NCI-H82 treated with DMSO at 0.1 percent for 48 hours (cell line): ENCODE results near the gene MORC2.

Experiments
- DNase-seq: peaks from one replicate; lab custom pipeline; 2025; ENCODE audit not compliant: unreplicated experiment; lab: John Stamatoyannopoulos, UW

MORC2 gene

DNA sequence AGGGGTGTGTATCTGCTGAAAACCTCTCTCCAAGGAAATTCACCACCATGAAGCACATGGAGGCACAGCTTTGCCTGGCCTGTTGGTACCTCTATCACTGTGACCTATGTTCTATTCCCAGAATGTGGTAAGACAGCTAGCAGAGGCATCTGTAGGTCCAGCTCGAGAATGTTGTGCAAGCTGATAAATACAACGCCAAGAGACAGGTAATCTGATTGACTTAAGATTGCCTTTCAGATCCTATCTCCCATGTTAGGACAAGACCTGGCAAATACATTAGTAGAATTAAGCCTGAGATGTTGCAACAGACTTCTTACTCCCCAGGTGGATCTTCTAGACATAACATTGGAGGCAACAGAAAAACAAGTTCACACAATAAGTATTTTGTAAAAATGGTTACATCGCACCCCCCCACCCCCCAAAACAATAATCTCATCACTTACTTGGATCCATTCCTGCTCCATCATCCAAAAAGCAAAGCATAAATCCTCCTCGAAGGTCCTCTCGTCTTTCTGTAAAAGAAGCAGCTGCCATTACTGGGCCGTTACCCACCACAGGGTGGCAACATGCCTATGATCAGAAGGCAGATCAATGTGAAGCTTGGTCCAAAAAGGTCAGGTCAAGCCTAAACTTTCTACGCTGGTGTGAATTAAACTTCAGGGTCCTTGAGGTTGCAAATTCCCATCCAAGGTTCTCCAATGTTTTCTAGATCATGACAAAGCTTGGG lies 18.5 kb downstream of the MORC2 start:
- no peak for DNase-seq

DNA sequence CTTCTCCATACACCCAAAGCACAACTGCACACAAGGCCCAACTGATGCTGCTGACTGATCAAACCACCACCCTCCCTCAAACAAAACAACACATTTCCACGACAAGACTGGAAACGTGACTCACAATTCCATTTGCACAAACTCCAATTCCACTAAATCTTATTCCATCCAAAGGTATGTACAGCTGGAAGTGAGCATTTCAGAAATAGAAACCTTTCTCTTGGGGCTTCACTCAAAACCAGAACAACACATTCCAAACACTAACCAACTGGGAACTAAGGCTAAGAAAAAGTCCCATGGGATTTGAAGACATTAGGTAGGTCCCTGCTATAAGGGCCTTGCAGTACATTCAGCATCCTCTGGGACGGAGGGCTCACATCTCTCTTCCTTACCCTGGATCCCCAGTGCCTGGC lies 19.6 kb downstream of the MORC2 start:
- no peak for DNase-seq

DNA sequence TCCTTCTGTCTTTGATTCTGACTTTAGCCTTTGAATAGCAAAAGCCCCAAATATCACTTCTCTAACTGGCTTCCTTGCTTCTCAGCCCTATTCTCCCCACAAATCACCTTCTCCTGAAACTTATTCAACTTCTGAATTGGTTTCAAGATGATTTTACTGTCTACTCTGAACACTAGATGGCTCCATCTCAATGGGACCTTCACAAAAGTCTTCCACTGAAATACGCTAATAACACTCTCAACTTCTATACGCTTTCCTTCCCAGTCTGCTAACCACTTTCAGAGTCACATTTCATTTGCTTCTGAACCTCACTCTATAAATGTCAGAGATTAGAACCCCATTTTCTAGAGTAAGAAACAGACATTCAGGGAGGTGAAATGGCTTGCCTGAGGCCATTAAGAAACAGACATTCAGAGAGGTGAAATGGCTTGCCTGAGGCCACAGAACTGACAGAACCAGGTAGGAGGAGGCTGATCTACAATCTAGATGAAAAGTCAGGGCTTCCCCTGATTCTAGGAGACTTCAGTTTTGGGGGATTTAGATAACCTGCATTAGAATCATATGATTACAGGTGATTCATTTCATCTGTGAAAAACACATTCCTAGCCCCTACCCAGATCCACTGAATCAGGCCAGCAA lies 20.6 kb downstream of the MORC2 start:
- DNase-seq: no peak

DNA sequence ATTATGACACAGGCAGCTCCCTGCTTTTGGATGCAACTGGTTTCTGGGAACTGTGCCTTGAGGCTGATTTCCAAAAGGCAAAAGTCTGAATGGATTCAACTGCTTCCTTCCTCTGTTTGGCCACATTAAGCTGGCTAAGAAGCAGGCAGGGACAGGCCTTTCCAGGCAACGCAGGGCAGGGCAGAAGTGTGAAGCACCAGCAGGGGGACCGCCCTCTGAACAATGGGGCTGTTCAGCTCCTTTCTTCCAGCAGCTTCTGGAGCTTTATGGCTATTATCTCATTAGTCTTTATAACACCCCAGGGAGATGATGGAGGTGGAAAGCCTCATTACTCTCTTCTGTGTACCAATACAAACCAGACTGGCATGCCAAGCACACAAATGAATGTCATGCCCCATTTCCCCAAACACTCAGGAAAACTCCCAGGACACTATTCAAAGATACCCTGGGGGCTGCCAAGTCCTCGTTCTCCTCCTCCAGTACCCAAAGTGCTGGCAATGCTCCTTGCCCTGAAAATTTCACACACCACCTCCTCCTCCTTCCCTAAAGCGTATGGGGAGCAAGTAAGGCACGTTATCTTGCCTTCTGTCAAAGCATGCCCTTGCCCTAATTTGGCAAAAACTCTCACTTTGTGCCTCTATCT lies 21.3 kb downstream of the MORC2 start:
- DNase-seq: peak; percentile 13

DNA sequence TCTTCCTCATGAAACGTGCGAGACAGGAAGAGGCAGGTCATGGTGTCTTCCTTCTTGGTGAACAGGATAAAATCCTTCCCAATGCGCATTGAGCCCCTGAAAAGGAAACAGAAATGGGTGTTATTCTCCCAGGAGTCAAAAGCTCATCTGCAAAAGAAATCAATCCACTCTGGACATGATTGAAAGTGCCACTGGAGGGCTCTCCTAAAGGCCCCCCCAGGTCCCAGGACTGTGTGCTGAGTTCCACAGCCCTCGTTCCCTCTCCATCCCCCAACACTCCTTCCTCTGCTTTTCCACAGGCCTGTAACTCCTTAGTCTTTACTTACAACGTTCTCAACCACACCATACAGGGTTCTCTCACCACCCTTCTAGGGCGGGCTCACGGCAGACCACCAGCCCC lies 22.2 kb downstream of the MORC2 start:
- DNase-seq: no peak

DNA sequence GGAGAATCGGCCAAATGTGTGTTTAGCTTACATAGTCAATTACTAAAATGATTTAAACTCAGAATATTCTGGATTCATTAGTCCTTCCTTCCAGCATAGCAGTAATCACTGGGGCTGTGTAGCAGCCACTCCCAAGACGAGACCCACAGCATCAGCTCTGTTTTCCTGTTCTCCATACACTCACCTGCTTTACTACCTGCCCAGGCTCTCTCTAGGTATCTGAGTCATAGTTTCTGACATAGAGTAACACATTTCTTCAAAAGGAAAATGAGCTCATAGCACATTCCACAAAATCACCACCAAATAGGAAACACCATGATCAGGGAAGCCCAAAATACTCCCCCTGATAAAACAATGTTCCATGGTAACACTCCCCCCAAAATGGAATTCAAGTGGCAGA lies 22.9 kb downstream of the MORC2 start:
- no peak for DNase-seq

DNA sequence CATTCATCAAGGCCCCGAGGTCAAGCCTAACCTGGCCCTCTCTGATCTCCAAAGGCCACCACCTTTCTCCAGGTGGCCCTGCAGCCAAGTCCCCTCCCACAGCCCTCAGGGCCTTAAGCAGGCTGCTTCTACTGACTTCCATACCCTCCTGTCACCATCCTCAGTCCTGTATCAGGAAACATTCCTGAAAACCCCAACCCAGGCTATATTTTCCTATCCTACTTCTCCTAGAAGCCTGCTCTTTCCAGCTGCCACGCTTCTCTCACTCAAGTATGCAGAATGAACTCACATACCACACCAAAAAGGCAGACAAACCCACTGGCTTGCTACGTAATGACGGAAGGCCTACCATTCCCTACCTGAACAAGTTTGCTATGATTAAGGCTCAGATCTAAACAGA lies 23.6 kb downstream of the MORC2 start:
- DNase-seq: no peak

DNA sequence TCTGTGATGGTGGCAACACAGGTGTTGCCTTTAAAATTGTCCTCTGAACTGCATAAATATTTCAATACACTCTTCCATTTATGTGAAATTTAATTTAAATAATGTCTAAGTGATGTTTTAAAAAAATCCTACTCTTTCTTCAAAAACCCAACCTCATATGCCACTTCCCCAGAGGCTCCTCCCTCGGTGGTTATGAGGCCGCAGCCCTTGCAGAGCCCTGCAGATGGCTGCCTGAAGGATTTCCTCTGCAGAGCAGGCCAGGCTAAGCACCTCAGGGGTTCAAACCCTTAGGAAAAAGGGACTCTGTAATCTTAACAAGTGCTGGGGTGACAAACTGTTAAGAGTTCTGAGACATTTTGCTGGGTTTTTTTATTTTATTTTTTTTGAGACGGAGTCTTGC lies 25.2 kb downstream of the MORC2 start:
- DNase-seq: no peak

DNA sequence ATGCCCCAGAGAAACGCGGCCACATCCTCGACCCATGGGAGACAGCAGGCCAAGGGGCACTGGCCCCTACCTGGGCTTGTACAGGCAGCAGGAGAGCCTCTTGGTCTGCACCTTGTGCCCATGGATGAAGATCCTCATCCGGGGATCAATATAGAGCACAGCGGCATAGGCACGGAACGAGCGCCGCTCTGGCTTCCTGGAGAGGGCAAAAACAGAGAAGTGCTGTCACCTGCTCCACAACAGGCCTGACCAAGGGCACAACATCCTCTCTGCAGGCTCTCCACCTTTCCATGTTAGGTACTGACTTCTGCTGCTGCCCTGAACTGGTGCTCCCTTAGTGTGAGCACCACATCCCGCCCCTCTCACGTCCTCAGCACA lies 27.2 kb downstream of the MORC2 start:
- no peak for DNase-seq

DNA sequence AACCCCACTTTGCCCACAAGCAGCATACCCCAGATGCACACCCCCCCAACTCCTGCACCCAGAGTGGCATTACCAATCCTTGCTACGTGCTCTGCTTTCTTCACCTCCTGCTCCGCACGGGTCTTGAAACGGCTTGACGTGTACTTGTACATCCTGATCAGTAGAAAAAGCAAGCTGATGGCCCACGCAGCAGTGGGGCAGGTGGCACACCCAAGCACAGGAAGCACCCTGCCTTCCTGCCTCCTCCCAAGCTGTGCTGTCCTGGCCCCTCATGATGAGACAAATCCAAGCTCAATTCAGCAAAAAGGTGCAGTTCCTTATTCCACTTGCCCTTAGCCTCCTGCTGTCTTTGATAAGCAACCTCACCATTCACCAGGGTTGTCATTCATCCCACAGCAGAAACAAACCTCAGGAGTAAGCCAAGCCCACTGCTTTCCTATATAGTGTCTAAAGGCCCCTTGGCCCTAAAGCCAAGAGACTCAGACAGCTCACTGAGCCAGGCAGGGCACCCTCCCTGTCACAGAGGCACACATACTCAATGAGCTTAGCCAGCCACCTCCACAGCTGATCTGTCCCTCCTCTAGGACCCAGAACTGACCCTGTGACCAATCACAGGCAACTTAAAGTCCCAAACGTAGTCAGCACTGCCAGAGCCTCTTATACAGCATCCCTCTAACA lies 27.8 kb downstream of the MORC2 start:
- DNase-seq: no peak

DNA sequence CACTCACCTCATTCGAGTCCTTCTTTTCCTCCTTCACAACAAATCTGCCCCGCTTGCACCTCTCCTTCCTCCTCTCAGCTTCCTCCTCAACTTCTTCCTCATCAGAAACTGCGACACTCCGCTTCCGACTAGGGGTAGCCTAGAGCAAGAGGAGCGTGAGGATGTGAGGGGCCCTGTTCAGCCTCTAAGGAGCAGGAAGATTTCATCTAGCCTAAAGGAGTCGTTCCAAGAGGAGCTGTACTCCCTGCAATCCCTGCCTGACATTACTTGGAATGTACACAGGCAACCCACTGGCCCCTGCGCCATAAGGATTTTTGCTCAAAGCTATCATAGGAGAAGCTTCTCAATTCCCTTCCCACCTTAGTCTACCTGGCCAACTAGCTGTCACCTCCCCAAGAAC lies 34.5 kb downstream of the MORC2 start:
- no peak for DNase-seq

DNA sequence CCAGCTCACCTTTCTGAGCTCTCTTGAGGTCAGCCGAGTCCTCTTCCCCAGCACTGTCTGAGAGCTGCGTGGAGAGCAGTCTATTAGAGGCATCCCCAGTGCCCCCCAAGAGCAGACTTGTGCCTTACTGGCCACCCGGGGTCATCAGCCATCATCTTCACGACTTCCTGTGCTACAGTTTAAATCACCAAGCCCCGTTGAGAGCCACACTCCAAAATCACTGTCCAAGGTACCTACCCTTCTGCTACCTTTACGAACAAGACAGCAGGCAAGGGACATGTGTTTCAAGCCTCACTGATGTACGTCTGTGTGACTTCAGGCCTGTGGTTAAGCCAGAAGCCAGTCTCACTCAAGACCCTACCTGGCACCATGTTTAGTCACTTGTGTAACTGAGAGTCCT lies 35.1 kb downstream of the MORC2 start:
- no peak for DNase-seq

DNA sequence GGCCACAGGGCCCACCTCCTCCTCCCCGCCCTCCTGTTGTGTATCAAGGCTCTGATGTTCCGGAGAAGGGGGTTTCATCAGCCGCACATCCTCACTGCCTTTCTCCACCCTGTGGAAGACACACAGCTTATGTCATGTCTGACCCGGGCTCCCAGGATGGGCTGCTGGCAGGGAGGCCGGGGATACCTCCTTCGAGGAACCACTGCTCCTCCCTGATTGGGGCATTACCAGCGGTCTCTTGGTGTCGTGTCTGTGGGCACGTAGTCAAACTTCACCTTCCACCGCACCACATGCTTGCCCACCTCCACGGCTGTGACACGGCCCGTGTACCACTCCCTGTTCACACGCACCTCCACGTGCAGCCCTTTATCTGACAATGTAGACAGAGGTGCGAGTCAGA lies 35.9 kb downstream of the MORC2 start:
- DNase-seq: no peak

DNA sequence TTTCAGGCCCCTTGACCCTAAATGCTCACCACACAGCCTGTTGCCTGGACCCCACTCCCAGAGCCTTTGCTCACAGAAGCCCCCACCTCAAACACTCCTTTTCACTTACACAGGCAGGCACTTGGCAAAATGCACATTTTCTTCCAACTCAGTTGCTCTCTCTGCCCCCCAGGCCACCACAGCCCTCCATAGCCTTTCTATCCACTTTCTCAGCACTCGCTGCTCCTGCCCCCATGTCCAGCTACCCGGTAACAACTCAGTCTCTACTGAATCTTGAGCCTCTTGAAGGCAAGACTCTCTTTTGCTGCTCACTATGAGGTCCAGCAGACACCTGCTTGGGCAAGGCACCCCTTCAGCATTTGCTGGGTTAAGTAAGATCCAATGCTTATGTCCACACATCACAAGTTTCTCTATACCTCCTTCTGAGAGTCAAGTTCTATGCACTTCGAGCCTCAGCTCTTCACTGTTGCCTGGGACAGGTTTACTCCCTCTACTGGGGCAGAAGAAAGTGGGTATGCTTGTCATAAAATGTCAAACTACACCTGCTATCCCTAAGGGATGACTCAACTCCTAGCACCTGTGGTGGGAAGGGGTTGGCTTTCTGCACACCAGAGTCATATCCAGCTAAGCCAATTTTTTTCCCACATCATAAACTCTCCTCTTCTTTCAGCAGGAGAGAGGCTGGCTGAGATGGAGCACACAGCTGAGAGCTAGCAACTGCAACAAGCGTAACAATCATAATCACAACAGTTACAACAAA lies 36.9 kb downstream of the MORC2 start:
- no peak for DNase-seq

DNA sequence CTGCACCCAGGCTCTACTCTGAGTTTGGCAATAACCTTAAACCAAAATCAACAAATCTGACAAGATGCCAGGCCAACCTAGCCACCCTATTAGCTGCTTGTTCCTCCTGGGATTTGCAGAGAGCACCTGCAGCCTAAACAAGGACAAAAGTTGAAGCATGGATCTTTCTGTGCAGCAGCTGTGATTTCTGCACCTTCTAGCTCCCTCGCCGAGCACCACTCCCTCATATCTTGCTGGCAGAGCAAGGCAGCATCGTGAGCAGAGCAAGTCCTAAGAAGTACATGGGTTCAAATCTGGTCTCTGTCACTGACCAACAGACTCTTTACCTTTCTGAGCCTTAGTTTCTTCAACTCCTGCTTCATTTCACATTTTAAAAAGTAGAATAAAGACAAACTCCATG lies 38.3 kb downstream of the MORC2 start:
- no peak for DNase-seq

DNA sequence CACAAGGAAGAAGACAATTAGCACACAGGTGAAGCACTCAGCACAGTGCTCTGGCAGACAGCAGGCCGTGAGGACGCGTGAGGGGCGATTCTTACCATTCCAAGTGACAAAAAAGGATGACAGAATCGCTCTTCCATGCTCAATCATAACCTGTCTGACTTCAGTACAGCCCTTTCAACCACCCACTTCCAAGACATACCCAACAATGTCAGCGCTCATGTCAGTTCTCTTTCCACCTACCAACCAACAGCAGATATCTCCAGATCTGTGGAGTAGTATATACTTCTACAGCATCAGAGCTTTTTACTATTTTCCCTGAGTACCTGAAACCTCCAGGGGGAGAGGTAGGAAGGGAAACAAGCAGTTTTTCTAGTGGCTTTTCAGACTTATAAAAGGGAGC lies 40.2 kb downstream of the MORC2 start:
- DNase-seq: no peak

DNA sequence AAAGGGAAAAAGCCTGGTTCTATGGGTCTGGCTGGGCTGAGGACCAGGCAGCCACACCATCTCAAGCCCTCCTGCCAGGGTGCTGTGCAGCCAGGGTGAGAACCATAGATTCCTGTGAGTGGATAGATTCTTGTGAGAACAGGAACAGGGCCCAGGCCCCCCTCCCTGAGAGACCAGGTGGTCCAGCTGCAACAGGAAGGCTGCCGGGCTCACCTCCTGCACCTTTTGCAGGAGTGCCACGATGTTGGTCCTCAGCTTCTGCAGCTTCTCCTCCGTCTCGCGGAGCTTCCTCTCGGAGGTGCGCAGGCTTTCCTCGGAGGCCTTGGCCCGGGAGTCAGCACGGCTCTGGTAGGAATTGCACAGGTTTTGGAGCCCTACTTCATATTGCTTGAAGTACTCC lies 40.8 kb downstream of the MORC2 start:
- no peak for DNase-seq

DNA sequence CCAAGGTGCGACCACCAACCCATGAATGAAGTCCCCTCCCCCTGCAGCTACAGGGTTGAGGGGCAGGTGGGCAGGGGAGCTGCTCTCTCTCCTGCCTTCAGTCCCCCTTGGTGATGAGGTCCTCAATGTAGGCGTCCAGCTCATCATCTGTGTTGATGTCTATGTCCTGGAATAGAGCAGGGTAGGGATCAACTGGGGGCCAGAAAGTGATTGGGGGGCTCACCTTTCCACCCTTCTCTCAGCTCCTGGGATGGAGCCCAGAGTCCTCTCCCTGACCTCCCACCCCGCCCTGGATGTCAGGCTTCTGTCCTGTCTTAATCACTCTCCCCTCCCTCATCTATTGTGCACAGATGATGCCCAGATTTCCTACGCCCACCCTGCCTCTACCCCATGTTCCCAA lies 41.9 kb downstream of the MORC2 start:
- no peak for DNase-seq

DNA sequence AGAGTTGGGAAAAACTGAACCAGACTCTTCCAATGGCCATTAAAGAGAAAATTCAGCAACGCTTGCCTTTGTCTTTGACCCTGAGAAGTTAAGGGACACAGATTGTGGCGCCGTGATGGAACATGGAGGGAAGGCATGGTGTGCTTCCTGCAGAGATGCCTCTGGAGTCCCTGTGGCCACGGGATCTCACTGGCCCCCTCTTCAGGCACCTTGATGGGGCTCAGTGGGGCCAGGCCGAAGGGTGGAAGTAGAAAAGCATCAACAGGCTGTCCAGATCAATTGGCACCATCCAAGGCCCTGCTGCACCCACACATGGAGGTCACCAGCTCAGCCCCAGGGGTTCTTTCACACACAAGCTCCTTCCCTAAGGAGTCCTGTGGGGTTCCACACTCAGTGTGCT lies 42.9 kb downstream of the MORC2 start:
- no peak for DNase-seq

DNA sequence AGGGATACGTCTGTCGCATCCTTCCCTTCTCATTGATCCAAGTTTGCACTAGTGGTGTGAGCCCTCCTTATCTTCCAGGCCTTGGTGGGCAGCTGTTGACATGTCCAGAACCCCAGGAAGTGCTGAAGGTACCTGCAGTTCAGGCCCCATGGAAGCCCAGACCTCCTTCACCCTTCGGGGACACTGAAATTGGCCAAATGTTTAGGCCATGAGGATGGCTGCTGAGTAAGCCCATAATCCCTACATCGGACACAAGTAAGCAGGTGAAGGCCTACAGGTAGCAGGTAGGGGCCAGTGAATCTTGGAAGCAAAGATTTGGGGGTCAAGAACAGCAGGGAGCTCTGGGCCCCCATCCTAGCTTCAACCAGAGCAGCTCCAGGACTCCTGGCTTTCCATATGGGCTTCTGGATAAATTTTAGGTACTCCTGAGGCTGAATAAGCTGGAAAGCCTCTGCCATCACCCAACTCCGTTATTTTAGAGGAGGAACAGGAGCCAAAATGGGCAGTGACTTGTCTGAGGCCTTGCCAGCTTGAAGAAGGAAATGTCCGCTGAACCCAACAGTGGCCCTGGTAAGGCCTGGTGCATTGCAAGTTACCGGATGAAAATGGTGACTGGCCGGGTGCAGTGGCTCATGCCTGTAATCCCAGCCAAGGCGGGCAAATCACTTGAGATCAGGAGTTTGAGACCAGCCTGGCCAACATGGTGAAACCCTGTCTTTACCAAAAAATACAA lies 45.2 kb downstream of the MORC2 start:
- no peak for DNase-seq

DNA sequence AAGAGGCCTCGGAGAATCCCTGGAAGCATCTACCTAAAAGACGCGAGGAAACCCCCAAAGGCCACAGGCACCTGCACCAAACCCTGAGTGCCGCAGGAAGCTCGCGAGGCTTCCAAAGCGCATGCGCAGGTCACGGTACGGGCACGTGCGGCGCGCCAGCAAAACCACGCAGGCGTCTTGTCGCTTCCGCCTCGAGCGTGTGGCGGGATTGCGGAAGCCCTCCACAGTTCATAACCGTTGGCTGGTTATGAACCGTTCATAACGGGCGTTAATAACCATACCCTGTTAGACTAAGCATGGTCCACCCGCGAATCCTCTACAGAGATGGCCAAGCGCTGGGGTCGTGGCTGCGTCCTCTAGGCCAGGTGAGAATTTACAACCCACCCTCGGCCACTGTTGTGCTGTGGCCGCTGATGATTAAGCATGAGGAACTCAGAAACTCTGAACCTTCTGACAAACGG lies 46.4 kb downstream of the MORC2 start:
- DNase-seq: no peak
